T-cell (primary cell): ENCODE measurements around the gene C6orf62. TPM values are rescaled to one million over a fixed set of nuclear protein-coding genes. Genes with fewer than 3 reads are reported as not detected.
"Not testable (repeated sequence)": the region's sequence is repeated elsewhere in the genome, so short reads cannot be mapped to it uniquely, and the experiment has no call there.

Source experiments
- ATAC-seq, 4 experiments: fragments of 200-7000 bp in 3 of 4; fragments of 150-1000 bp in 1 of 4; cut with Tn5 transposase; replicated peaks in 1 of 4; 1 replicate in 3 of 4; 2 replicates in 1 of 4; pipeline ENCODE4 v1.10.0; 2021; ENCODE audit warnings: moderate library complexity in 3 of 4, mild to moderate bottlenecking in 2 of 4, moderate number of reproducible peaks in 1 of 4
- CTCF ChIA-PET, 2 donors: fragments of 300-600 bp; sonication (Branson Sonifier 250); formaldehyde crosslinking; loops; one replicate each; lab custom pipeline; 2022; ENCODE audit warnings: antibody characterized with exemption in 2 of 2; lab: Charles Lee
- POLR2A ChIA-PET, 2 donors: fragments of 300-600 bp; sonication (Branson Sonifier 250); formaldehyde crosslinking; loops; one replicate each; lab custom pipeline; 2022; ENCODE audit warnings: antibody characterized with exemption in 2 of 2; lab: Charles Lee
- DNase-seq, 35 experiments: peaks; one replicate each; pipeline versions ENCODE4 v3.0.0 to v3.0.0-alpha.2; 2013 to 2023
- H3K27ac ChIP-seq: one replicate; pipeline ENCODE4 v1.5.1; 2013; ENCODE audit warnings: low read length
- H3K27me3 ChIP-seq, 2 experiments: replicated peaks in 1 of 2; 1 replicate in 1 of 2; 2 replicates in 1 of 2; pipeline versions ENCODE4 v1.6.1 to v1.7.0; 2013; ENCODE audit warnings: low read length in 1 of 2, mixed read lengths in 1 of 2; ENCODE audit not compliant: control insufficient read depth in 2 of 2, insufficient read depth in 2 of 2; ENCODE audit errors: extremely low read depth in 1 of 2
- H3K36me3 ChIP-seq, 2 donors: 1 replicate in 1 of 2; 2 replicates in 1 of 2; pipeline versions ENCODE4 v1.6.1 to v1.7.0; 2013; ENCODE audit warnings: low read length in 1 of 2; ENCODE audit not compliant: control insufficient read depth in 2 of 2, insufficient read depth in 1 of 2; ENCODE audit errors: extremely low read depth in 1 of 2
- H3K4me1 ChIP-seq, 2 experiments: 1 replicate in 1 of 2; 2 replicates in 1 of 2; pipeline versions ENCODE4 v1.6.1 to v1.7.0; 2013; ENCODE audit warnings: low read length in 2 of 2, mixed read lengths in 1 of 2; ENCODE audit not compliant: insufficient read depth in 2 of 2, control insufficient read depth in 1 of 2; ENCODE audit errors: extremely low read depth in 1 of 2
- H3K4me3 ChIP-seq, 2 donors: 1 replicate in 1 of 2; 2 replicates in 1 of 2; pipeline versions ENCODE4 v1.5.1 to v1.7.0; 2013; ENCODE audit warnings: mild to moderate bottlenecking in 2 of 2, low read length in 1 of 2, moderate library complexity in 1 of 2; ENCODE audit not compliant: control insufficient read depth in 1 of 2; ENCODE audit errors: extremely low read depth in 1 of 2
- H3K9me3 ChIP-seq: 2 replicates; pipeline ENCODE4 v1.7.0; 2013
- H3K27ac Mint-ChIP-seq, 2 donors: one replicate each; pipeline ENCODE4 v1.8.0; 2020 to 2021; ENCODE audit warnings: mild to moderate bottlenecking in 2 of 2, mixed read lengths in 2 of 2
- H3K27me3 Mint-ChIP-seq, 2 donors: one replicate each; pipeline ENCODE4 v1.8.0; 2021 to 2022; ENCODE audit warnings: mixed read lengths in 2 of 2
- H3K36me3 Mint-ChIP-seq: one replicate; pipeline ENCODE4 v1.8.0; 2021; ENCODE audit warnings: mixed read lengths
- H3K4me1 Mint-ChIP-seq, 3 donors: one replicate each; pipeline ENCODE4 v1.8.0; 2020 to 2022; ENCODE audit warnings: mixed read lengths in 3 of 3, mild to moderate bottlenecking in 1 of 3
- H3K4me3 Mint-ChIP-seq, 3 donors: one replicate each; pipeline ENCODE4 v1.8.0; 2020 to 2022; ENCODE audit warnings: mild to moderate bottlenecking in 3 of 3, mixed read lengths in 3 of 3, moderate library complexity in 3 of 3
- H3K9me3 Mint-ChIP-seq, 3 donors: one replicate each; pipeline ENCODE4 v1.8.0; 2020 to 2022; ENCODE audit warnings: mixed read lengths in 3 of 3
- WGBS: methylation state at CpG from one replicate; pipeline ENCODE4 v1.1.5; 2013; ENCODE audit warnings: missing lambda C conversion rate; ENCODE audit not compliant: insufficient coverage; 5-methylcytosine and 5-hydroxymethylcytosine counted together
- total RNA-seq, 35 experiments: library from RNA in 6 of 35; stranded (reverse) in 6 of 35; fragments of 120-200 nt in 1 of 35; gene quantifications; one replicate each; pipeline versions ENCODE4 v1.2.1 to v1.2.4 and lab custom pipeline; 2013 to 2026

C6orf62 gene
- total RNA-seq, 5 donors from 2014 or later (not counting 1 experiment from before 2014, with no cell fraction given) = 114 to 146 (median 135) TPM

DNA sequence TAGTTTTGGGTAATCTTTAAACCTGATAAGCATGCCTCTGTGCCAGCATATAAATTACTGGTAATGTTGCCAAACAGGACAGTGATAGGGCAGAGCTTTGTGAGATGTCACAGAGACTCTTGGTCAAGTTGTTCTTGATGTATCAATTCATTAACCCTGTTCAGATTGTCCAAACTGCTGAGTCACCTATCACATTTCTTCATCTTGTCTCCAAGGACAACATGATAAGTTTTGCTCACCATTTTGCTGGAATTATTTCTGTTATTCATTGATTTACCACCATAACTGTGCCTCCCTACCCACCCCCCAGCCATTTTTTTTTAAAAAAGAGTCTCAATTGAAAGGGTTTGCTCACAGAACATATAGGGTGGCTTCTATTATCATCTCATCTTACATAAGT is 36.3 kb upstream of the C6orf62 start:
- DNase-seq = no peak
- CTCF ChIA-PET = interaction anchor here in 1 of 2 donors (0.7 kb wide), 1 partner anchor 326 kb away, joined by 3 read pairs; no protein-coding TSS in a partner anchor
- no peak overlapping the region for H3K27ac ChIP-seq

DNA sequence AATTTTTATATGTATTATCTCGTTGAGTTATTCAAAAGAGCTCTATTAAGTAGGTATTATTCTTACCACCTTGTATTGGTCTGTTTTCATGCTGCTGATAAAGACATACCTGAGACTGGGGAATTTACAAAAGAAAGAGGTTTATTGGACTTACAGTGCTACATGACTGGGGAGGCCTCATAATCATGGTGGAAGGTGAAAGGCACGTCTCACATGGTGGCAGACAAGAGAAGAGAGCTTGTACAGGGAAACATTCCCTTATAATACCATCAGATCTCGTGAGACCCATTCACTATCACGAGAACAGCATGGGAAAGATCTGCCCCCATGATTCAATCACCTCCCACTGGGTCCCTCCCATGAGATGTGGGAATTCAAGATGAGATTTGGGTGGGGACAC is 35.4 kb upstream of the C6orf62 start:
- H3K27ac ChIP-seq, H3K9me3 Mint-ChIP-seq, H3K4me1 ChIP-seq, ATAC-seq, H3K27ac Mint-ChIP-seq, H3K36me3 Mint-ChIP-seq, H3K27me3 ChIP-seq, H3K4me1 Mint-ChIP-seq, H3K27me3 Mint-ChIP-seq, H3K9me3 ChIP-seq, H3K36me3 ChIP-seq, H3K4me3 Mint-ChIP-seq, H3K4me3 ChIP-seq, DNase-seq: not testable (repeated sequence)
- ChIA-PET CTCF (interaction anchor here in 1 of 2 donors (0.7 kb wide), 1 partner anchor 325 kb away, joined by 3 read pairs; no protein-coding TSS in a partner anchor), POLR2A (interaction anchor here (0.5 to 0.7 kb wide), 3 partner anchors 11 to 107 kb away, joined by 3 to 6 read pairs (median 5); no protein-coding TSS in a partner anchor)
- WGBS = no CpG with 5 or more reads among the region's 4 CpGs

More for the DNA sequence above, 36.3 kb upstream of the C6orf62 start:
- H3K4me3 Mint-ChIP-seq = no peak overlapping the region
- no peaks in the 10 kb centered on the region for H3K9me3 Mint-ChIP-seq
- no peak for ATAC-seq
- H3K4me1 Mint-ChIP-seq = no peaks in the 10 kb centered on the region
- no peak overlapping the region for H3K4me3 ChIP-seq
- H3K27me3 Mint-ChIP-seq = no peaks in the 10 kb centered on the region
- POLR2A ChIA-PET = no interaction called here
- H3K27me3 ChIP-seq = no peaks in the 10 kb centered on the region
- H3K9me3 ChIP-seq = no peaks in the 10 kb centered on the region
- H3K4me1 ChIP-seq = no peaks in the 10 kb centered on the region
- H3K27ac Mint-ChIP-seq = no peak overlapping the region
- H3K36me3 ChIP-seq = no peaks in the 10 kb centered on the region
- no peaks in the 10 kb centered on the region for H3K36me3 Mint-ChIP-seq

DNA sequence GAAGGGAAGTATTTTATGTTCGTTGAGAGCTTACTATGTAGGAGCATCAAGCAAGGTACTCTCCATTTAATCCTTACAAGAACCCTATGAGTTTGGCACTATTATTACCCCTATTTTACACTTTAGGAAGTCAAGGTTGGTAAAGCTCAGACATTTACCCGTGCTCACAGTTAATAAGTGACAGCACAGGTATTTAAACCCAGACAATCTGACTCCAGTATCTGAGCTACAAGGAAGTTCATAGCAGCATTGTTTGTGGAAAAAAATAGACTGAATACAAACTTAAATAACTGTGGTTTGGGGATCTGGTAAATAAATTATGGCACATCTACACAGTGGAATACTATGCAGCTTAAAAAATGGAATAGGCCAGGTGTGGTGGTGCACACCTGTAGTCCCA is 34.6 kb upstream of the C6orf62 start:
- ATAC-seq (no peak), DNase-seq (no peak)
- H3K27me3 Mint-ChIP-seq = peaks cover 0 to 5% of the 10 kb centered on the region in 2 donors
- Histone ChIP-seq H3K9me3 (no peaks in the 10 kb centered on the region), H3K4me1 (no peaks in the 10 kb centered on the region), H3K27me3 (no peaks in the 10 kb centered on the region), H3K4me3 (no peak overlapping the region), H3K36me3 (no peaks in the 10 kb centered on the region), H3K27ac (no peak overlapping the region)
- no peaks in the 10 kb centered on the region for H3K36me3 Mint-ChIP-seq
- H3K27ac Mint-ChIP-seq = no peak overlapping the region
- CTCF ChIA-PET = no interaction called here
- H3K4me1 Mint-ChIP-seq = no peaks in the 10 kb centered on the region
- H3K9me3 Mint-ChIP-seq = no peaks in the 10 kb centered on the region
- no peak overlapping the region for H3K4me3 Mint-ChIP-seq
- no CpG with 5 or more reads among the region's 2 CpGs for WGBS
- POLR2A ChIA-PET = interaction anchor here in 1 of 2 donors (0.6 to 0.9 kb wide), 2 partner anchors 20 to 411 kb away, joined by 3 to 4 read pairs; no protein-coding TSS in a partner anchor

DNA sequence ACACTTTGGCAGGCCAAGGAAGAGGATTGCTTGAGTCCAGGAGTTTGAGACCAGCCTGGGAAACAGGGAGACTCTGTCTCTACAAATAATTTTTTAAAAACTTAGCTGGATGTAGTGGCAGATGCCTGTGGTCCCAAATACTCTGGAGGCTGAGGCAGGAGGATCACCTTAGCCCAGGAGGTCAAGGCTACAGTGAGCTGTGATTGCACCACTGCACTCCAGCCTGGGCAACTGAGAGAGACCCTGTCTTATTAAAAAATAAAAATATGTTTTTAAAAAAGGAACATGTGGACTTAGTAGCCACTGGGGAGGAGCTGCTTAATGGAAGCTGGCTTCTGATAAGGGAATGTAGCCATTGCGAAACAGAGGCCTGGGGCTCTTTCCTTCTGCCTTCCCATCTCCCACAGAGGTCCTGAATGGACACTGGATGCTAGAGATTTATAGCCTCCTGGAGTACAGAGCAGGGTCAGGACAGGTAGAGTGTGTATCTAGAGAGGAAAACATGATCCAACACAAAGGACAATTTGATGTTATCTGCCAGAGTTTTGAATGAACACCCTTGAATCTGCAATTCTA is 34.1 kb upstream of the C6orf62 start:
- H3K4me1 ChIP-seq = no peaks in the 10 kb centered on the region
- no peaks in the 10 kb centered on the region for H3K9me3 Mint-ChIP-seq
- peaks cover 0 to 5% of the 10 kb centered on the region in 2 donors for H3K27me3 Mint-ChIP-seq
- no peaks in the 10 kb centered on the region for H3K36me3 Mint-ChIP-seq
- no peak for DNase-seq
- ATAC-seq = no peak
- no peak overlapping the region for H3K27ac ChIP-seq
- no peaks in the 10 kb centered on the region for H3K36me3 ChIP-seq
- H3K27ac Mint-ChIP-seq = no peak overlapping the region
- no peak overlapping the region for H3K4me3 ChIP-seq
- ChIA-PET POLR2A (interaction anchor here in 1 of 2 donors (0.9 kb wide), 1 partner anchor 20 kb away, joined by 3 read pairs; no protein-coding TSS in a partner anchor), CTCF (no interaction called here)
- no peaks in the 10 kb centered on the region for H3K27me3 ChIP-seq
- no peak overlapping the region for H3K4me3 Mint-ChIP-seq
- no peaks in the 10 kb centered on the region for H3K9me3 ChIP-seq
- WGBS = no CpG with 5 or more reads among the region's 1 CpG
- no peaks in the 10 kb centered on the region for H3K4me1 Mint-ChIP-seq

DNA sequence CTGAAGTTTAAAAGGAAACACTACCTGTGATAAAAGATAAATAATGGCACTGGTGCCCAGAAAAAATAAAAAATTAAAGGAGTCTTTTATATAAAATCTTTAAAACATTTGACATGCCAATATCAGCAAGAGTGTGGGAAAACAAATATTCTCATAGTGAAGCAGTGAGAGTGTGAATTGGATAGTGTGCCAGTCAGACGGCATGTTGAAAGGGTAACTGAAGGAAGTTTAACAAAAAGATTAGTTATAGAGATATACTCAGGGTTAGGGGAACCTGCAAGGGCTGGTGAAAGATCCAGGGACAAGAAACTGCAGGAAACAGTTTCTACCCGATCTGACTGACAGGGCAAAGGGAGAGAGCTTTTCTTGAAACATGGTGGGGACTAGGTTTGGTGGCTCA is 33.5 kb upstream of the C6orf62 start:
- Histone ChIP-seq H3K9me3 (no peaks in the 10 kb centered on the region), H3K27ac (no peak overlapping the region), H3K27me3 (no peaks in the 10 kb centered on the region), H3K4me3 (no peak overlapping the region), H3K4me1 (no peaks in the 10 kb centered on the region), H3K36me3 (no peaks in the 10 kb centered on the region)
- no peak overlapping the region for H3K4me3 Mint-ChIP-seq
- ChIA-PET POLR2A (no interaction called here), CTCF (no interaction called here)
- peaks cover 0 to 5% of the 10 kb centered on the region in 2 donors for H3K27me3 Mint-ChIP-seq
- 61% methylated on average over 2 of the region's 2 CpGs for whole genome bisulfite sequencing
- H3K36me3 Mint-ChIP-seq = no peaks in the 10 kb centered on the region
- no peak overlapping the region for H3K27ac Mint-ChIP-seq
- no peaks in the 10 kb centered on the region for H3K4me1 Mint-ChIP-seq
- H3K9me3 Mint-ChIP-seq = no peaks in the 10 kb centered on the region
- DNase-seq (no peak), ATAC-seq (no peak)

DNA sequence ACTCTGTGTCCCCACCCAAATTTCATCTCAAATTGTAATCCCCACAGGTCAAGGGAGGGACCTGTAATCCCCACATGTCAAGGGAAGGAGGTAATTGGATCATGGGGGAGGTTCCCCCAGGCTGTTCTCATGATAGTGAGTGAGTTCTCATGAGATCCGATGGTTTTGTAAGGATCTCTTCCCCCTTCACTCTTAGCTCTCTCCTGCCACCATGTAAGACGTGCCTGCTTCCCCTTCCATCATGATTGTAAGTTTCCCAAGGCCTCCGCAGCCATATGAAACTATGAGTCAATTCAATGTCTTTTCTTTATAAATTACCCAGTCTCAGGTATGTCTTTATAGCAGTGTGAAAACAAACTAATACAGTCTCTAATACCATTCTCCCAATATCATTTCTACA is 31.9 kb upstream of the C6orf62 start:
- H3K9me3 ChIP-seq, H3K27me3 ChIP-seq, DNase-seq, CTCF ChIA-PET, H3K27me3 Mint-ChIP-seq, H3K4me1 Mint-ChIP-seq, H3K4me1 ChIP-seq, H3K9me3 Mint-ChIP-seq, H3K4me3 ChIP-seq, H3K36me3 ChIP-seq, H3K27ac Mint-ChIP-seq, POLR2A ChIA-PET, H3K27ac ChIP-seq, H3K4me3 Mint-ChIP-seq, H3K36me3 Mint-ChIP-seq, ATAC-seq: not testable (repeated sequence)
- no CpG with 5 or more reads among the region's 3 CpGs for WGBS
